GM19395 (cell line): Measurements from ENCODE around the gene CD244.
A peak's percentile ranks its signal among the peaks of the same experiment; 100 is the strongest.
"Not testable (repeated sequence)": the region's sequence is repeated elsewhere in the genome, so short reads cannot be mapped to it uniquely, and the experiment has no call there.

Experiments
- ATAC-seq: cut with Tn5 transposase; IDR thresholded peaks from one replicate; pipeline ENCODE4 v1.9.1; 2021; ENCODE audit warnings: mild to moderate bottlenecking, moderate library complexity; ENCODE audit not compliant: unreplicated experiment

Gene CD244, protein sequence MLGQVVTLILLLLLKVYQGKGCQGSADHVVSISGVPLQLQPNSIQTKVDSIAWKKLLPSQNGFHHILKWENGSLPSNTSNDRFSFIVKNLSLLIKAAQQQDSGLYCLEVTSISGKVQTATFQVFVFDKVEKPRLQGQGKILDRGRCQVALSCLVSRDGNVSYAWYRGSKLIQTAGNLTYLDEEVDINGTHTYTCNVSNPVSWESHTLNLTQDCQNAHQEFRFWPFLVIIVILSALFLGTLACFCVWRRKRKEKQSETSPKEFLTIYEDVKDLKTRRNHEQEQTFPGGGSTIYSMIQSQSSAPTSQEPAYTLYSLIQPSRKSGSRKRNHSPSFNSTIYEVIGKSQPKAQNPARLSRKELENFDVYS

GRCh38 chr1:160862203-160863060 is at the start of gene CD244:
TSS of gene CD244 (minus strand) at chr1:160862887. CDS start at chr1:160862677, 210 bp downstream.
- ATAC-seq: peak; percentile 72

- no peak for ATAC-seq
Measured at GRCh38 chr1:160911925-160912324, 49.2 kb upstream of the CD244 start.

DNA sequence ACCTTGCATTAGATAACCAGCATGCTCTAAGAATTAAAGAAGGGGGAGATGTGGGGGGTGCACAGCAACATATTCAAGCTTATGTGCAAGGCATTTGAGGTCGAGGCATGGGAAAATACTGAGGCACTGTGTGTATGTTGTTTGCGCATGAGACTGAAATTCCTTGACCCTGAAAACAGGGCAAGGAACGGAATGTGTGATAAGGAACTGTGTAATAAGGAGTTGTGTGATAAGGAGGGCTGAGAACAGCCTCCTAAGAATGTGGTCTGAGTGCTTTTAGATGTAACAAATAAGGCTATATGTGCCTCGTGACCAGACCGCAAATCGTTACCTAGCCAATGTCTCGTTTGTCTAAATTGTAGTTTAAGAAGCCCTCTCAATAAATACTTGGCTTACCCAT is 48.8 kb upstream of the CD244 start:
- ATAC-seq: no peak

GRCh38 chr1:160910170-160910750 is 47.6 kb upstream of the CD244 start:
- ATAC-seq: no peak

- no peak for ATAC-seq
Measured at GRCh38 chr1:160907976-160908375, 45.3 kb upstream of the CD244 start.

DNA sequence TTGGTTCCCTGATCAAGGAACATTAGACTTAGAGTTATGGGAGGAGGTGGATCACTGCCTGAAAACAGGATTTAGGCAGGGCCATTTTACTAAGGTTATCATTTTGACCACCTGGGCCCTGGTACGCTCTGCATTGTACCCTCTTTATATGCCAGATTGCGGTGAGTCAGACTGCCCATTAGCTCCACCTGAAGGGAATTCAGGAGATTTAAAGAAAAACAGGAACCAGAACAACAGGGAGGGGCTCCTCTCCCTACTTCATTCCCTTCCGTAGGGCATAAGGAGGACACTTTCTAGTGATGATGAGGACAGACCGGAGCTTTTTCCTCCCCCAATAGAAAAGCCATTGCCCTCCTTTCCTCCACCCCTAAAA is 42.9 kb upstream of the CD244 start:
- ATAC-seq: no peak

DNA sequence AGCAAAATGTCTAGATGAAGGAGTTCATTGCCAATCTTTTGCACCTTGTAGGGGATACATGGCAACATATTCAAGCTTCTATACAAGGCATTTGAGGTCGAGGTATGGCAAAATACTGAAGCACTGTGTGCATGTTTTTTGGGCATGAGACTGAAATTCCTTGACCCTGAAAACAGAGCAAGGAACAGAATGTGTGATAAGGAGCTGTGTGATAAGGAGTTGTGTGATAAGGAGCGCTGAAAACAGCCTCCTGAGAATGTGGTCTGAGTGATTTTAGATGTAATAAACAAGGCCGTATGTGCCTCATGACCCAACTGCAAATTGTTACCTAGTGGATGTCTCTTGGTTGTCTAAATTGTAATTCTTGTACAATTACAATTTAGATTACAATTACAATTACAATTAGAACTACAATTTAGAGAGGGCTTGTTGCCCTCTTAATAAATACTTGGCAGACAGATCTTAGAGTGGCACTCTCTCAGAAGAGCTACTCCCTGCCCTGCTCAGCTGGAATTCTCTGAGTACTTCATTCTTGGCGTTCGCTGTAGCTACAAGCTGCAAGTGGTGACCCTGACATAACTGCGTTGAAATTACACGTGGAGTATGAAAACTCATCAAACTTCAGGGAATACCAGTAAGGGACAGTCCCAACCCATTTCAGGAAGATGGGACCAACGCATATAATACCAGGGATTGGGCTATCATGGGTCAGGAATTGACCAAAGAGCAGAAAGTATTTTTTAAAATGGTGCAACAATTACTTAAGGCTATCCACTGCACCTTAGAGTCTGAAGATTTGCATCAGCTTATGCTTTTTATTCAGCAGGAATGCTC is 42.3 kb upstream of the CD244 start:
- ATAC-seq: no peak

DNA sequence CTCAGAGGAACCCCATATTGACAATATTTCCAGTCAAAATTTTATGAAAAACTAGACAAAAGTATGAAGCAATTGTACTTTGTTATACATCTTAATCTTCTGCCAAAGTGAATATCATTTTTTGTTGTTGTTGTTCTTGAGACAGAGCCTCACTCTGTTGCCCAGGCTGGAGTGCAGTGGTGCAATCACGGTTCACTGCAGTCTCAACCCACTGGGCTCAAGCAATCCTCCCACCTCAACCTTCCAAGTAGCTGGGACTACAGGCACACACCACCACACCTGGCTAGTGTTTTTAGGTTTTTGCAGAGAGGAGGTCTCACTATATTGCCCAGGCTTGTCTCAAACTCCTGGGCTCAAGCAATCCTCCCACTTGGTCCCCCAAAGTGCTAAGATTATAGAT is 39.6 kb upstream of the CD244 start:
- ATAC-seq: not testable (repeated sequence)

DNA sequence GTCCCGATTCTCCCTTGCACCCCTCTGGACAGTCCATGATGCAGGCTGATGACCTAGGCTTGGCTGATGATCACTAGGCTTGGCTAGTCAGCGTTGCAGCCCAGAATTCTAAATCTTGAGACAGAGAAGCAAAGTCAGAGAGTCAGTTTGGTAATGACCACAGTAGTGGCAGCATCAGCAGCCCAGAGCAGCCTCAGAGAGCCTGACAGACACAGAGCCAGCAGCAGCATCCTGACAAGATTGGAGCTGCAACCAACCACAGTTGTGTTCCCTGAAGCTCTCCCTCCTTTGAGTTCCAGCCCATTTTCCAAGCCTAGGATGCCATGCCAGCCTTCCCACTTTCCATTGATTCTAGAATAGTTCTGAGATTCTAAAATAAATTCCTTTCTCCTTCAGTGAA is 39.1 kb upstream of the CD244 start:
- ATAC-seq: no peak

- ATAC-seq: not testable (repeated sequence)
Measured at GRCh38 chr1:160900683-160901082, 38.0 kb upstream of the CD244 start.

- ATAC-seq: not testable (repeated sequence)
Measured at GRCh38 chr1:160894368-160895135, 31.9 kb upstream of the CD244 start.

DNA sequence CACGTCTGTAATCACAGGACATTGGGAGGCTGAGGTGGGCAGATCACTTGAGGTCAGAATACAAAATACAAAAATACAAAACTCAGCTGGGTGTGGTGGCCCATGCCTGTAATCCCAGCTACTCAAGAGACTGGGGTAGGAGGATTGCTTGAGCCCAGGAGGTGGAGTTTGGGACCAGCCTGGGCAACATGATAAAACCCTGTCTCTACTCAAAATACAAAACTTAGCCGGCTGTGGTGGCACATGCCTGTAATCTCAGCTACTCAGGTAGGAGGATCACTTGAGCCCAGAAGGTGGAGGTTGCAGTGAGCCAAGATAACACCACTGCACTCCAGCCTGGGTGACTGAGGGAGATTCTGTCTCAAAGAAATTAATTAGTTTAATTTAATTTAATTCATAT is 28.8 kb upstream of the CD244 start:
- ATAC-seq: no peak

GRCh38 chr1:160888926-160889325 is 26.2 kb upstream of the CD244 start:
- ATAC-seq: no peak

DNA sequence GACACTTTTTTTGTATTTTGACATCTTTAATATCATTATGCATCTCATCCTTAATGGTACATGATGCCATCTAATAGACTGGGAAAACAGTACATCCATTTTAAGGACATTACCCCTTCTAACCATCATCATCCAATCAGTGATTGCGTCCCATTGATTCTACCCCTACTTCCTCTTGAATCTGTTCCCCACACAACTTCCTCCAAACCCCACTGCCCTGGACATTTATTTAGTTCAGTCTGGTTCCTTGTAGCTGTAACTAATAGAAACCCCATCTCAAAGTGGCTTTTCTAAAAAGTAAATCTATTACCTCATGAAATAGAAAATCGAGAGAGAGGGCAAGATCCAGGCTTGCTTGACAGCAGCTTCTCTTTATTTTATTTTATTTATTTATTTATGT is 24.4 kb upstream of the CD244 start:
- no peak for ATAC-seq

- ATAC-seq: no peak
Measured at GRCh38 chr1:160885042-160885441, 22.4 kb upstream of the CD244 start, which contains the start of gene ITLN1. TSS of gene ITLN1 (minus strand) at chr1:160885180. CDS start at chr1:160884877, 303 bp downstream.

DNA sequence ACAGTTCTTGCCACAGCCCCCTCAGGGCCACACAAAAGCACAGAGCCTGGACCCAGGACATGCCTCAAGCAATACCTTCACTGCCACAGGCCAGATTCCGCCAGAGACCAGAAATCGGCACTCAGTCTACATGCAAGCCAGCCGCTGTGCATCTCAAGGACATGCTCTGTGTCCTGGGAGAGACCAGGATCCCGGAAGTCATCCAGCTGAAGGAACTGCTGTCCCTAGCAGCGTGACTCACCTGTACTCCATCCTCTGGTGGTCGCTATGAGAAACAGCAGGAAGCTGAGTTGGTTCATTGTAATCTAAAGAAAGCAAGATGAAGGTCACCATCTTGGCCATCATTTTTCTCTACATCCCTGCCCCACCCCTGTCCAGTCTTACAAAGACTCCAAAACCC is 21.9 kb upstream of the CD244 start:
- no peak for ATAC-seq

GRCh38 chr1:160883581-160884513 is 21.2 kb upstream of the CD244 start:
- ATAC-seq: no peak

GRCh38 chr1:160882582-160882981 is 19.9 kb upstream of the CD244 start:
- no peak for ATAC-seq

DNA sequence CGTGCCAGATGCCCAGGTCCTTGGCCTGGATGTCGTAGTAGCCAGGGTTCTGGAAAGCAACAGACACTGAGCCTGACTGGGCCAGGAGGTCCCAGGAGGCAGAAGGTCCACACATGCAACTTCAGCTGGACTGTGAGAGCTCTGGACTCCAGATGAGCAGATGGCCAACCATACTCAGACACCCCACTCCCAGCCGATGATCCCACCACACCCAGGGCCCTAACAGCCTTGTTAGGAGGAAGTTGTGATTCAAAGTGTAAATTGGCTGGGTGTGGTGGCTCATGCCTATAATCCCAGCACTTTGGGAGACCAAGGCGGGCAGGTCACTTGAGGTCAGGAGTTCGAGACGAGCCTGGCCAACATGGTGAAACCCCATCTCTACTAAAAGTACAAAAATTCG is 18.6 kb upstream of the CD244 start:
- not testable (repeated sequence) for ATAC-seq
